Activated CD8-positive, alpha-beta memory T cell treated with anti-CD3 and anti-CD28 coated beads, Interleukin-2, amount 10 ng/mL, durations not matched to agents 7 days and 5 days (primary cell): Measurements from ENCODE around the gene TMEM14A. TPM values are rescaled to one million over a fixed set of nuclear protein-coding genes. Genes with fewer than 3 reads are reported as not detected.
"Not testable (repeated sequence)": the region's sequence is repeated elsewhere in the genome, so short reads cannot be mapped to it uniquely, and the experiment has no call there.

ENCODE experiments used
- ATAC-seq: fragments of 150-1000 bp; cut with Tn5 transposase; one replicate; pipeline ENCODE4 v1.10.0; 2021; ENCODE audit warnings: moderate library complexity
- CTCF ChIA-PET: fragments of 350-600 bp; sonication (Branson Sonifier 250); formaldehyde crosslinking; loops from one replicate; lab custom pipeline; 2021; ENCODE audit warnings: antibody characterized with exemption; lab: Charles Lee
- DNase-seq: peaks from one replicate; pipeline ENCODE4 v3.0.0-alpha.2; 2020
- H3K27ac Mint-ChIP-seq: one replicate; pipeline ENCODE4 v1.8.0; 2021; ENCODE audit warnings: mild to moderate bottlenecking, mixed read lengths
- H3K27me3 Mint-ChIP-seq: one replicate; pipeline ENCODE4 v1.8.0; 2021; ENCODE audit warnings: mixed read lengths
- H3K36me3 Mint-ChIP-seq: one replicate; pipeline ENCODE4 v1.8.0; 2021; ENCODE audit warnings: mild to moderate bottlenecking, mixed read lengths
- H3K4me1 Mint-ChIP-seq: one replicate; pipeline ENCODE4 v1.8.0; 2021; ENCODE audit warnings: mixed read lengths
- H3K4me3 Mint-ChIP-seq: one replicate; pipeline ENCODE4 v1.8.0; 2021; ENCODE audit warnings: mild to moderate bottlenecking, moderate library complexity, mixed read lengths
- H3K9me3 Mint-ChIP-seq: one replicate; pipeline ENCODE4 v1.8.0; 2022; ENCODE audit warnings: low read depth, mixed read lengths
- total RNA-seq, 2 experiments: library from RNA; stranded (reverse); gene quantifications; one replicate each; pipeline ENCODE4 v1.2.3, GENCODE V29; 2021

TMEM14A gene
- total RNA-seq, 2 experiments from 2014 or later: 23.2 to 25.8 TPM

- Mint-ChIP-seq H3K9me3 (no peaks in the 10 kb centered on the region), H3K4me1 (peaks cover 3% of the 10 kb centered on the region), H3K27ac (no peak overlapping the region), H3K36me3 (peaks cover 22% of the 10 kb centered on the region), H3K4me3 (no peak overlapping the region), H3K27me3 (no peaks in the 10 kb centered on the region)
- DNase-seq (no peak), ATAC-seq (no peak)
- CTCF ChIA-PET: no interaction called here
Observed at GRCh38 chr6:52681416-52681815, 10.5 kb downstream of the TMEM14A start.

GRCh38 chr6:52686878-52687699, 16.2 kb downstream of the TMEM14A start:
- Mint-ChIP-seq H3K4me1 (peaks cover 3% of the 10 kb centered on the region), H3K36me3 (peaks cover 14% of the 10 kb centered on the region), H3K4me3 (no peak overlapping the region), H3K27ac (no peak overlapping the region), H3K9me3 (no peaks in the 10 kb centered on the region), H3K27me3 (no peaks in the 10 kb centered on the region)
- no peak for ATAC-seq
- DNase-seq: no peak
- CTCF ChIA-PET: no interaction called here

GRCh38 chr6:52689857-52690256, 18.9 kb downstream of the TMEM14A start:
- H3K4me3 Mint-ChIP-seq: no peak overlapping the region
- DNase-seq: no peak
- H3K4me1 Mint-ChIP-seq: peaks cover 2% of the 10 kb centered on the region
- no peaks in the 10 kb centered on the region for H3K9me3 Mint-ChIP-seq
- H3K27me3 Mint-ChIP-seq: peaks cover 1% of the 10 kb centered on the region
- ATAC-seq: no peak
- CTCF ChIA-PET: no interaction called here
- H3K27ac Mint-ChIP-seq: no peak overlapping the region
- H3K36me3 Mint-ChIP-seq: peaks cover 5% of the 10 kb centered on the region

GRCh38 chr6:52691718-52692117, 20.8 kb downstream of the TMEM14A start:
- CTCF ChIA-PET: no interaction called here
- Mint-ChIP-seq H3K27ac (no peak overlapping the region), H3K27me3 (peaks cover 6% of the 10 kb centered on the region), H3K9me3 (no peaks in the 10 kb centered on the region), H3K4me3 (no peak overlapping the region), H3K36me3 (peaks cover 2% of the 10 kb centered on the region), H3K4me1 (no peaks in the 10 kb centered on the region)
- no peak for ATAC-seq
- no peak for DNase-seq

- Mint-ChIP-seq H3K9me3 (no peaks in the 10 kb centered on the region), H3K36me3 (no peaks in the 10 kb centered on the region), H3K27me3 (peaks cover 17% of the 10 kb centered on the region), H3K4me3 (no peak overlapping the region), H3K27ac (no peak overlapping the region), H3K4me1 (no peaks in the 10 kb centered on the region)
- ATAC-seq (no peak), DNase-seq (no peak)
- CTCF ChIA-PET: no interaction called here
Observed at GRCh38 chr6:52693773-52694172, 22.9 kb downstream of the TMEM14A start.

GRCh38 chr6:52694404-52694803, 23.5 kb downstream of the TMEM14A start:
- H3K27me3 Mint-ChIP-seq: peaks cover 17% of the 10 kb centered on the region
- DNase-seq (no peak), ATAC-seq (no peak)
- no peaks in the 10 kb centered on the region for H3K36me3 Mint-ChIP-seq
- H3K27ac Mint-ChIP-seq: no peak overlapping the region
- H3K4me1 Mint-ChIP-seq: no peaks in the 10 kb centered on the region
- CTCF ChIA-PET: no interaction called here
- H3K9me3 Mint-ChIP-seq: no peaks in the 10 kb centered on the region
- no peak overlapping the region for H3K4me3 Mint-ChIP-seq

GRCh38 chr6:52696418-52696817, 25.5 kb downstream of the TMEM14A start:
- ATAC-seq: no peak
- Mint-ChIP-seq H3K4me1 (no peaks in the 10 kb centered on the region), H3K27ac (no peak overlapping the region), H3K4me3 (no peak overlapping the region), H3K27me3 (peaks cover 23% of the 10 kb centered on the region), H3K36me3 (no peaks in the 10 kb centered on the region), H3K9me3 (no peaks in the 10 kb centered on the region)
- no peak for DNase-seq
- CTCF ChIA-PET: interaction anchor here (1.5 kb wide), 1 partner anchor 44 kb away, joined by 4 read pairs; no protein-coding TSS in a partner anchor

GRCh38 chr6:52697903-52698302, 27.0 kb downstream of the TMEM14A start:
- no peak for DNase-seq
- ATAC-seq: no peak
- Mint-ChIP-seq H3K4me3 (no peak overlapping the region), H3K36me3 (no peaks in the 10 kb centered on the region), H3K27me3 (peaks cover 29% of the 10 kb centered on the region), H3K27ac (no peak overlapping the region), H3K4me1 (no peaks in the 10 kb centered on the region), H3K9me3 (no peaks in the 10 kb centered on the region)
- CTCF ChIA-PET: interaction anchor here (1.5 kb wide), 1 partner anchor 46 kb away, joined by 4 read pairs; no protein-coding TSS in a partner anchor

GRCh38 chr6:52704060-52704459, 33.1 kb downstream of the TMEM14A start:
- no peaks in the 10 kb centered on the region for H3K9me3 Mint-ChIP-seq
- ATAC-seq (no peak), DNase-seq (no peak)
- H3K4me1 Mint-ChIP-seq: no peaks in the 10 kb centered on the region
- H3K27me3 Mint-ChIP-seq: peaks cover 28% of the 10 kb centered on the region
- H3K4me3 Mint-ChIP-seq: no peak overlapping the region
- H3K36me3 Mint-ChIP-seq: no peaks in the 10 kb centered on the region
- H3K27ac Mint-ChIP-seq: no peak overlapping the region
- CTCF ChIA-PET: no interaction called here

GRCh38 chr6:52704781-52705502, 34.0 kb downstream of the TMEM14A start:
- ATAC-seq, H3K4me3 Mint-ChIP-seq, DNase-seq, H3K4me1 Mint-ChIP-seq, CTCF ChIA-PET, H3K36me3 Mint-ChIP-seq, H3K9me3 Mint-ChIP-seq, H3K27ac Mint-ChIP-seq: not testable (repeated sequence)
- peaks cover 25% of the 10 kb centered on the region for H3K27me3 Mint-ChIP-seq

GRCh38 chr6:52706001-52706400, 35.1 kb downstream of the TMEM14A start:
- CTCF ChIA-PET: no interaction called here
- Mint-ChIP-seq H3K27ac (no peak overlapping the region), H3K9me3 (no peaks in the 10 kb centered on the region), H3K36me3 (no peaks in the 10 kb centered on the region), H3K4me1 (no peaks in the 10 kb centered on the region), H3K27me3 (peaks cover 25% of the 10 kb centered on the region), H3K4me3 (no peak overlapping the region)
- ATAC-seq (no peak), DNase-seq (no peak)

GRCh38 chr6:52707963-52708680, 37.2 kb downstream of the TMEM14A start:
- H3K36me3 Mint-ChIP-seq: no peaks in the 10 kb centered on the region
- no peak overlapping the region for H3K4me3 Mint-ChIP-seq
- peaks cover 15% of the 10 kb centered on the region for H3K27me3 Mint-ChIP-seq
- CTCF ChIA-PET: interaction anchor here (0.6 to 1.3 kb wide), 2 partner anchors 87 to 987 kb away, joined by 3 read pairs; no protein-coding TSS in a partner anchor
- ATAC-seq (no peak), DNase-seq (no peak)
- H3K27ac Mint-ChIP-seq: no peak overlapping the region
- H3K9me3 Mint-ChIP-seq: no peaks in the 10 kb centered on the region
- H3K4me1 Mint-ChIP-seq: no peaks in the 10 kb centered on the region

GRCh38 chr6:52712136-52712535, 41.2 kb downstream of the TMEM14A start:
- no peak overlapping the region for H3K27ac Mint-ChIP-seq
- no peak for DNase-seq
- no peaks in the 10 kb centered on the region for H3K9me3 Mint-ChIP-seq
- CTCF ChIA-PET: no interaction called here
- peaks cover 2% of the 10 kb centered on the region for H3K27me3 Mint-ChIP-seq
- no peak overlapping the region for H3K4me3 Mint-ChIP-seq
- no peaks in the 10 kb centered on the region for H3K36me3 Mint-ChIP-seq
- no peak for ATAC-seq
- H3K4me1 Mint-ChIP-seq: no peaks in the 10 kb centered on the region
